Measurements from ENCODE around the gene DGKD.

Gene DGKD

DNA sequence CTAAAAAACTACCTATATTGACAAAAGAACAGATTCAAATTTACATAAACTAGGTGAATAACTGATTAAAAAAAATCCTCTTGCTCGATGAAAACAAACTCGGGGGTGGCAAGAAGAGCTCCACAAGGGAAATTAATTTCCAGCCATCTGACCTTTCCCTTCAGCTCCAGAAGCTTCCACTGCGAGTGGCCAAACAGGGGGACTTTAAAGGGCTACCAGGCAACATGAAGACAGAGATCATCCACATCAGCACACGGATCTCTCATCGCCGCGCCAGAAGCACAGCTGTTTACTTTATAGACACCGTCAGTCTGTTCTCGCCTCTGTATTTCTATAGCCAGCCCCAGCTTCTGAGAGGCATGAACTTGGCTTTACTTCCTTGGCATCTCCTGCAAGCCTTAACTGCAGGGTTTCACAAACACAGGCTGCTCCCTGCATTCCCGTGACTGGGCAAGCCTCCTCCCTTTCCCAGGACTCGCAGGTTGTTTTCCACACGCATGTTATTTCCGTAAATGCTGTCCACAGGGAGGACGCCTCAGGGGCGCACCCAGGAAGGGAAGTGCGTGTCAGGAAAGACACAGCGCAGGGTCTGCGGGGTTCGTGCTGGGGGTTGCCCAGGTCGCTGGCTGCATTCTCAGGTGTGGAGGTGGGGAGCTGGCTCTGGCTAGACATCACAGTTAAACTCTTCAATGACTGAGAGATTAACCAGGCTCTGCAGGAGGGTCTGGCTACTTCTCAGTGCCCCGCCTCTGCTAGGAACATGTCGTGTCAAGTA lies 127.3 kb downstream of the DGKD start:
- no peak for DNase-seq

DNA sequence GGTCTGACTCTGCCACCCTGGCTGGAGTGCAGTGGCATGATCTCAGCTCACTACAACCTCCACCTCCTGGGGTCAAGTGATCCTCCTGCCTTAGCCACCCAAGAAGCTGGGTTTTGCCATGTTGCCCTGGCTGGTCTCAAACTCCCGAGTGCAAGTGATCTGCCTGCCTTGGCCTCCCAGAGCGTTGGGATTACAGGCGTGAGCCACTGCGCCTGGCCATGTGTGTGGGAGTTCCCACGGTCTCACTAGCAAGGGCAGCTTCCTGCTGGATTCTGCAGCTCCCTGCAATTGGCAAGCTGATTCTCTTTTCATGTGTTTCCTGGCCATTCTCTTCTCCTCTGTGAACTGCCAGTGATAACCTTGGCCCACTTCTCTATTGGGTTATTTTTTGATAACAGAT lies 128.3 kb downstream of the DGKD start:
- DNase-seq: no peak

GRCh38 chr2:233485726-233486125 lies 131.4 kb downstream of the DGKD start:
- no peak for DNase-seq

DNA sequence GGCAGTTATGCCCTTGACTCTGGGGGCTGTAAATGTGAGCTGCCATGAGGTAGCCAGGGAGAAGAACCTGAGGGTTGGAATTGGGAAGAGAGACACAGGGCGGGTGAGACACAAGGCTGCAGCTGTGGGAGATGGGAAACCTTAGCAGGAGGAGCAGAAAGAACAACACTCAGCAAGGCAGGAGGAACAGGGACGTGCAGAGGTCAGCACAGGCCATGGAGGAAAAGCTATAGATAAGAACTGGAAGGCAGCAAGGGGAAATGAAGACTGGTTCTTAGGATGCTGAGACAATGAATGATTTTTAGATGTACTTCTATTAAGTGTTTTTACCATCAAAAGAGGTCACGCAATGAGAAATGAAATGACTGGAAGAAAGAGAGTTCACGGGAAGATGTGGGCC lies 132.1 kb downstream of the DGKD start:
- DNase-seq: no peak

GRCh38 chr2:233486778-233487552 lies 132.7 kb downstream of the DGKD start:
- DNase-seq: no peak

GRCh38 chr2:233487748-233488345 lies 133.6 kb downstream of the DGKD start:
- DNase-seq: no peak

GRCh38 chr2:233489143-233489542 lies 134.8 kb downstream of the DGKD start:
- DNase-seq: no peak

- no peak for DNase-seq
These were observed 135.4 kb downstream of the DGKD start for GRCh38 chr2:233489666-233490065.

DNA sequence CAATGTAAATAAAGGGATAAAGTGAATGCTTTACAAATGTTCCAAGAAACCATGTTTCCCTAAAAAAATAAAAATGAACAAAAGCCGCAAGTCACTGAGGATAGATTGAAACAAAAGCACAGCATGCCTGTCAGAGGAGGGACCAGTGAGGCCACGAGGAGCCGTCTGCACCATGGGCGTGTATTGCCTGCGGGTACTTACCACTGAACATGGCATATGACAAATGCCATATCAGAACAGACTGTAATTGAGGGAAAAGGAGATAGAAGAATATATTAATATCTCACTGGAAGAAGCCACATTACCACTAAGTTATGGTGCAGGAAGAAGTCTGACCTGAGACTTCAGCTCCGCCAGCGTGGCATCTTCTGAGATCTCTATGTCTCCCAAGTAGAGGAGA lies 136.5 kb downstream of the DGKD start:
- no peak for DNase-seq

DNA sequence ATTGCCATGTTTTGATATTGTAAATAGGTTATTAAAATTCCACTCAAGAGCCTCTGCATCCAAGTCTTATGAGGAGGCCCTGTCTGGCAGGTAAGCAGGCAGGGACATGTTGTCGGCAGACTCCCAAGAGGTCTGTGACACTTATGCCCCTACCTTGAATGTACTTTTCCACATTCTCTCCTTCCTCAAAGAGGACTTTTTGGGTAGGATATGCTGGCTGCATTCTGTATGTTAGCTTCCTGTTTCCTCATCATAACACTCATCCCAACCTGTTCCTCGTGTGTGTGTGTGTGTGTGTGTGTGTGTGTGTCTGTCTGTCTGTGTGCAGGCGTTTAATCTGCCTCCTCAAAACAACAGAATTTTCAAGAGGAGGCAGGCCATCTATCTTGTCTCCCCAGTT lies 137.0 kb downstream of the DGKD start:
- no peak for DNase-seq

GRCh38 chr2:233492078-233492477 lies 137.8 kb downstream of the DGKD start:
- DNase-seq: no peak

GRCh38 chr2:233492751-233493150 lies 138.5 kb downstream of the DGKD start:
- DNase-seq: no peak

- no peak for DNase-seq
These were observed 141.5 kb downstream of the DGKD start for GRCh38 chr2:233495503-233496496.

DNA sequence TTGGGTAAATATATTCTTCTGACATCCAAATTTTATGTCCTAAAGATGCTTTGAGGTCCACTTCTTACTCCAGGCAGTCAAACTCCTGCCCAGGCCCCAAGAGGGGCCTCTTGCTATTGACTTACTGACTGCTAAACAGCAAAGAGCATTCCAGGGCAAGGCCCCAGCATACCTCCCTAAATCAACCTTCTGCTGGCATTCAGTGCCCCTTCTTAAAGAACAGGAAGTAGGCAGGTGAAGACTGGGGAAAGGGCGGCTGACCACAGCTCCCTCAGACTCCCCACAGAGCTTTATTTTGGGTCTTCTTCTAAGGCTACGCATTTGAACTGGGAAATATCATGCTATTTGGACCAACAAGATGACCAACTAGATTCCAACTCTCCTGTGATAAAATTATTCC lies 143.4 kb downstream of the DGKD start:
- DNase-seq: no peak

- no peak for DNase-seq
These were observed 143.8 kb downstream of the DGKD start for GRCh38 chr2:233498126-233498525.

- DNase-seq: no peak
These were observed 145.6 kb downstream of the DGKD start for GRCh38 chr2:233499928-233500327.

DNA sequence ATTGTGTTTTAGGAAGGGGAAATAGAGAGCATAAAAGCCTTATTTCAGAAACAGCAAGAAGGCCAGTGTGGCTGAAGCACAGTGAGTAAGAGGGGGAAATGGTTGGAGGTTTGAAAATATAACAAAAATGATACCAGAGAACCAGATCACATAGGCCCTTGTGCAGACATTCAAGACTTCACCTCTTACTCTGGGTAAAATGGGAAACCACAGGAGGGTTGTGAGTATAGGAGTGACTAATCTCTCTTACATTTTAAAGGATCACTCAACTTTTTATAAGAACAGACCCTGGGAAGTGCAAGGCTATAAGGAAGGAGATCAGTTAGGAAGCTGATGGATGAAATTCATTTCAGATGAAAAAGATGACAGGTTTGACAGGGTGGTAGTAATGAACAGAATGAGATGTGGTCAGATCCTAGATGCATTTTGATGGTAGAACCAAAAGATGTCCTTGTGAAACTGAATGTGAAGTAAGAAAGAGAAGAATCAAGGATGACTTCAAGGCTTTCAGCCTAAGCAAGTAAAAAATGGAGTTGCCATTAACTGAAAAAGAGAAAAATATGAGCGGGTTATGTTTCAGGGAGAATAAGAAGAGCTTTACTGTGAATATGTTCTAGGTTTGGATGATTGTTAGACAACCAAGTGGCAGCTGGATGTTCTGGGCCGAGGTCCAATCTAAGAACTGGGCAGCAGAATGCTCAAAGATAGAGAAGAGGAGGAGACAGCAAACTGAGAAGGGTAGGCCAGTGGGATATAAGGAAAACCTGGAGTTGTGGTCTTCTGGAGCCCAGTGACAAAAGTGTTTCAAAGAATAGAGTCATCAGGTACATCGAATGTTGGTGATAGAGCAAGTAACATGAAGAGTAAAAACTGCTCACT lies 147.1 kb downstream of the DGKD start:
- no peak for DNase-seq

- no peak for DNase-seq
These were observed 149.2 kb downstream of the DGKD start for GRCh38 chr2:233503481-233503880.

GRCh38 chr2:233503947-233504637 lies 149.8 kb downstream of the DGKD start:
- no peak for DNase-seq

DNA sequence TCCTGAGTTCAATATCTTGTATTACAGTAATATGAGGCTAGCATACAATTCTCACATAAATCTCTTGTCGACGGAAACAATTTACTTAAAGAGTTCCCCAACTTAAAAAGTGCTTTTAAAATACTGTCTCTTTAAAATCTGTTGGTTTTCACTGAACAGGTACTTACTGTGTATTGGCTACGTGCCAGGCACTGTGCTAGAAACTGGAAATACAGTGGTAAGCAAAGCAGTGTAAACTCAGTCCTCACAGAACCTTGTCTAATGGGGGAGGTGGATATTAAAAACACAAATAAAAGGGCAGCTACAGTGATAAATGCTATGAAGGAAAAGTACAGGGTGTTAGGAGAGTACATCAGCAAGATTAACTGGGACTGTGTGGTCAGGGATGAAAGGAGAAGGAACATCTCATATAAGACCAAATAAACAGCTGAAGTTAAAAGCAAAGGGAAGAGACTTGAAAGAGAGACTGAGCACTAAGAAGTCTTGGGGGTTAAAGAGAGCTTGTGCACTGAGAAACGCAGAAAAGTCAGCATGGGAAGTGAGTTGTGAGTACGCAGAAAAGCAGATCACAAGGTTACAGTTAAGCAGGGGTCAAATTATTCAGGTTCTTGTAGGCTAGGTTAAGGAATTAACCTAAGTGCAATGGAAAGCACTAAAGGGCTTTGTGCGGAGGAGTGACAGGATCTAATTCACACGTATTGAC lies 159.8 kb downstream of the DGKD start:
- DNase-seq: no peak

Measured in stimulated activated naive CD4-positive, alpha-beta T cell treated with Interleukin-2 at 50 U/mL for 16 hours (primary cell).